Right lobe of liver (tissue), 4 donors: ENCODE results near the gene LRTM2.

Experiments
- POLR2A ChIP-seq: fragments of 450-650 bp; IDR thresholded peaks from one replicate; pipeline ENCODE4 v1.6.1; 2017; ENCODE audit warnings: antibody characterized with exemption, mild to moderate bottlenecking
- TF ChIP-seq, protein P1 (sequence below), 4 donors: fragments of 200-600 bp in 3 of 4; fragments of 450-650 bp in 1 of 4; IDR thresholded peaks; one replicate each; pipeline versions ENCODE4 v1.5.1 to v1.8.0; 2016 to 2022; ENCODE audit warnings: antibody characterized with exemption in 4 of 4, mild to moderate bottlenecking in 2 of 4
- donor health status: DM: no; HTN: no; CAD: no.
- donor health status: DM: no; HTN: no; CAD: no.
- donor health status: DM: no; HTN: yes; CAD: no.

DNA sequence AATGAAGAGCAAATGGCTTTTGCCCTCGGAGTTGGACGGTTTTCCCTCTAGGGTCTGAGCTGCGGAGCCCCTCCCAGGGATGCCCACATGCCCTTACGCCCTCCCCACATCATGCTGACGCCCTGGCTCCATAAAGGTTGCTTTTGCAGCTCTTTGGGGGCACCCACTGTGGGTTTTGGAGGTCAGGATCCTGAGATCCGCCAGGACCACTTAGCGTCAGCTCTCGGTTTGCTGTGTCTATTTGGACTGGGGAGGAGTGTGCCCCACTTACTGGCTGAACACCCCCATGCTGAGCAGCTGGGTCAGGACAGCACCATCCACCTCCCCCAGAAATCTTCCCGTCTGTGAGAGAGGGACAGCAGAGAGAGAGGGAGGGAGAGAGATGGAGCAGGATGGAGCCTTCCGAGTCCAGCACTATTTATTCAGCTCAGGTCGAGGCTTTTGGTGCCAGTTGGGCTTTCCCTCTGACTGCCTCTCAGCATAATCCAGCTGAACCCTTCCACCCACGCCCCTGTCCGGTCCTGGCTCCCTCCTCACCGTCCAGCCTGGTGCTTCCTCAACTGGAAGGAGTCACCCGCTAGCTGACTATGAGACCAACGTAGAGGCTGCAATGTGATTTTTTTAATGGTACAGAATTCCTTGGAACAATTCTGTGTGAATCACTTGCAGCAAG lies 18.9 kb upstream of the LRTM2 start:
- TF ChIP-seq, protein P1, sequence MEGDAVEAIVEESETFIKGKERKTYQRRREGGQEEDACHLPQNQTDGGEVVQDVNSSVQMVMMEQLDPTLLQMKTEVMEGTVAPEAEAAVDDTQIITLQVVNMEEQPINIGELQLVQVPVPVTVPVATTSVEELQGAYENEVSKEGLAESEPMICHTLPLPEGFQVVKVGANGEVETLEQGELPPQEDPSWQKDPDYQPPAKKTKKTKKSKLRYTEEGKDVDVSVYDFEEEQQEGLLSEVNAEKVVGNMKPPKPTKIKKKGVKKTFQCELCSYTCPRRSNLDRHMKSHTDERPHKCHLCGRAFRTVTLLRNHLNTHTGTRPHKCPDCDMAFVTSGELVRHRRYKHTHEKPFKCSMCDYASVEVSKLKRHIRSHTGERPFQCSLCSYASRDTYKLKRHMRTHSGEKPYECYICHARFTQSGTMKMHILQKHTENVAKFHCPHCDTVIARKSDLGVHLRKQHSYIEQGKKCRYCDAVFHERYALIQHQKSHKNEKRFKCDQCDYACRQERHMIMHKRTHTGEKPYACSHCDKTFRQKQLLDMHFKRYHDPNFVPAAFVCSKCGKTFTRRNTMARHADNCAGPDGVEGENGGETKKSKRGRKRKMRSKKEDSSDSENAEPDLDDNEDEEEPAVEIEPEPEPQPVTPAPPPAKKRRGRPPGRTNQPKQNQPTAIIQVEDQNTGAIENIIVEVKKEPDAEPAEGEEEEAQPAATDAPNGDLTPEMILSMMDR (IDR thresholded peaks at IDR 0.05) = no peak
- TF ChIP-seq POLR2A = no peak
